PFSK-1 (cell line): ENCODE measurements around the gene BCL7B.

ENCODE experiments used
- FOXP2 ChIP-seq: optimal IDR thresholded peaks from 2 replicates; pipeline ENCODE3; 2011; ENCODE audit warnings: borderline replicate concordance, control low read depth, inconsistent platforms; ENCODE audit not compliant: insufficient read depth; ENCODE audit errors: extremely low read length, extremely low read depth
- POLR2AphosphoS5 ChIP-seq: IDR thresholded peaks from 2 replicates; pipeline ENCODE4 v1.6.1; 2012; ENCODE audit warnings: low read depth, mild to moderate bottlenecking, control low read depth, low read length, moderate library complexity
- SIN3A ChIP-seq: IDR thresholded peaks from 2 replicates; pipeline ENCODE4 v1.6.1; 2012; ENCODE audit warnings: mild to moderate bottlenecking, low read length, moderate library complexity, borderline replicate concordance; ENCODE audit not compliant: insufficient read depth
- TAF1 ChIP-seq: IDR thresholded peaks from 2 replicates; pipeline ENCODE4 v1.6.1; 2012; ENCODE audit warnings: low read length, control low read depth, borderline replicate concordance; ENCODE audit not compliant: insufficient read depth
- TF ChIP-seq, protein P1 (sequence below), 2 experiments: IDR thresholded peaks; 2 replicates each; pipeline versions ENCODE4 v1.6.1 to v1.8.0; 2011 to 2012; ENCODE audit warnings: low read depth in 2 of 2, low read length in 2 of 2, control low read depth in 1 of 2, inconsistent platforms in 1 of 2, mild to moderate bottlenecking in 1 of 2, moderate library complexity in 1 of 2; ENCODE audit not compliant: insufficient read depth in 1 of 2

The BCL7B gene

GRCh38 chr7:73565675-73566340 lies 8.3 kb upstream of the BCL7B start:
- TF ChIP-seq TAF1: no peak
- TF ChIP-seq SIN3A: no peak
- TF ChIP-seq FOXP2: no peak
- TF ChIP-seq, protein P1, sequence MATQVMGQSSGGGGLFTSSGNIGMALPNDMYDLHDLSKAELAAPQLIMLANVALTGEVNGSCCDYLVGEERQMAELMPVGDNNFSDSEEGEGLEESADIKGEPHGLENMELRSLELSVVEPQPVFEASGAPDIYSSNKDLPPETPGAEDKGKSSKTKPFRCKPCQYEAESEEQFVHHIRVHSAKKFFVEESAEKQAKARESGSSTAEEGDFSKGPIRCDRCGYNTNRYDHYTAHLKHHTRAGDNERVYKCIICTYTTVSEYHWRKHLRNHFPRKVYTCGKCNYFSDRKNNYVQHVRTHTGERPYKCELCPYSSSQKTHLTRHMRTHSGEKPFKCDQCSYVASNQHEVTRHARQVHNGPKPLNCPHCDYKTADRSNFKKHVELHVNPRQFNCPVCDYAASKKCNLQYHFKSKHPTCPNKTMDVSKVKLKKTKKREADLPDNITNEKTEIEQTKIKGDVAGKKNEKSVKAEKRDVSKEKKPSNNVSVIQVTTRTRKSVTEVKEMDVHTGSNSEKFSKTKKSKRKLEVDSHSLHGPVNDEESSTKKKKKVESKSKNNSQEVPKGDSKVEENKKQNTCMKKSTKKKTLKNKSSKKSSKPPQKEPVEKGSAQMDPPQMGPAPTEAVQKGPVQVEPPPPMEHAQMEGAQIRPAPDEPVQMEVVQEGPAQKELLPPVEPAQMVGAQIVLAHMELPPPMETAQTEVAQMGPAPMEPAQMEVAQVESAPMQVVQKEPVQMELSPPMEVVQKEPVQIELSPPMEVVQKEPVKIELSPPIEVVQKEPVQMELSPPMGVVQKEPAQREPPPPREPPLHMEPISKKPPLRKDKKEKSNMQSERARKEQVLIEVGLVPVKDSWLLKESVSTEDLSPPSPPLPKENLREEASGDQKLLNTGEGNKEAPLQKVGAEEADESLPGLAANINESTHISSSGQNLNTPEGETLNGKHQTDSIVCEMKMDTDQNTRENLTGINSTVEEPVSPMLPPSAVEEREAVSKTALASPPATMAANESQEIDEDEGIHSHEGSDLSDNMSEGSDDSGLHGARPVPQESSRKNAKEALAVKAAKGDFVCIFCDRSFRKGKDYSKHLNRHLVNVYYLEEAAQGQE (IDR thresholded peaks at IDR 0.05; ENCODE audit: insufficient read depth in 1 of 2, low read depth in 2 of 2, low read length in 2 of 2): no peak
- no peak for TF ChIP-seq POLR2AphosphoS5

DNA sequence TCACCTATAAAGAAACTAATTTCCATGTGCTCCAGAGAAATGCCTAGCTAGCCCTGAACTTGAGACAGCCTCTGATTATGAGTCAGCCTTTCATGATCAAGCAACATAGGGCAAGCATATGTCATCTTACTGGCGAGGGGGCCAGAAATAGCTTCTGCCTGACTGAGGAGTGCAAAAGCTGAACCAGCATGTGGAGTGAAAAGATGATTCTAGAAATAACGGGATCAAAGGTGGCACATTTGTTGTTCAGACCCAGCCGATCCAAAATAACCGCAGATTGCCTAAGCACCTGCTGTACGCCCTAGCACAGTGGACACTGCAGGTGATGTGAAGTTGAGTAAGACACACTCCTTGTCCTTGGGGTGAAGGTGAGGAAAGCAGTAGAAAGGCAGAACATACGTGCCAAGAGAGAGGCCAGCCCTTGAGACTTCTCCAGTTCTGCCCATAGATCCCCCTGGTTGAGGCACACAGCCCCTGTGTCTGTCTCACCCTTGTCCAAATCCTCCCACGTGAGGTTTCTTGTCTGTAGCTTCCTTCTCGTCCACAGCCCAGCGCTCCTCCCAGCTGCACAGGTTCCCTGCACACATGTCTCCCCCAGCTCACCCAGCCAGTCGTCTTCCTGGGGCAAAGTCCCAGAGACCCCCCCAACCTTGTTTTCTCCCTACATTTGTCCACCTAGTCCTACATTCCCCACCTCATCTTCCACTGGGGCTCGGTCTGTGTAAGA lies 2.8 kb upstream of the BCL7B start:
- TF ChIP-seq SIN3A (no peak), POLR2AphosphoS5 (no peak), TAF1 (no peak), FOXP2 (no peak)
- TF ChIP-seq, protein P1 (IDR thresholded peaks at IDR 0.05; ENCODE audit: insufficient read depth in 1 of 2, low read depth in 2 of 2, low read length in 2 of 2): no peak

- TF ChIP-seq POLR2AphosphoS5 (0 out of 2 replicates have a peak, but pooled peaks have one; percentile 61), FOXP2 (no peak), SIN3A (no peak)
- TF ChIP-seq, protein P1 (IDR thresholded peaks at IDR 0.05; ENCODE audit: insufficient read depth in 1 of 2, low read depth in 2 of 2, low read length in 2 of 2): no peak
These were observed 438 bp downstream of the BCL7B start for GRCh38 chr7:73557108-73557396.

DNA sequence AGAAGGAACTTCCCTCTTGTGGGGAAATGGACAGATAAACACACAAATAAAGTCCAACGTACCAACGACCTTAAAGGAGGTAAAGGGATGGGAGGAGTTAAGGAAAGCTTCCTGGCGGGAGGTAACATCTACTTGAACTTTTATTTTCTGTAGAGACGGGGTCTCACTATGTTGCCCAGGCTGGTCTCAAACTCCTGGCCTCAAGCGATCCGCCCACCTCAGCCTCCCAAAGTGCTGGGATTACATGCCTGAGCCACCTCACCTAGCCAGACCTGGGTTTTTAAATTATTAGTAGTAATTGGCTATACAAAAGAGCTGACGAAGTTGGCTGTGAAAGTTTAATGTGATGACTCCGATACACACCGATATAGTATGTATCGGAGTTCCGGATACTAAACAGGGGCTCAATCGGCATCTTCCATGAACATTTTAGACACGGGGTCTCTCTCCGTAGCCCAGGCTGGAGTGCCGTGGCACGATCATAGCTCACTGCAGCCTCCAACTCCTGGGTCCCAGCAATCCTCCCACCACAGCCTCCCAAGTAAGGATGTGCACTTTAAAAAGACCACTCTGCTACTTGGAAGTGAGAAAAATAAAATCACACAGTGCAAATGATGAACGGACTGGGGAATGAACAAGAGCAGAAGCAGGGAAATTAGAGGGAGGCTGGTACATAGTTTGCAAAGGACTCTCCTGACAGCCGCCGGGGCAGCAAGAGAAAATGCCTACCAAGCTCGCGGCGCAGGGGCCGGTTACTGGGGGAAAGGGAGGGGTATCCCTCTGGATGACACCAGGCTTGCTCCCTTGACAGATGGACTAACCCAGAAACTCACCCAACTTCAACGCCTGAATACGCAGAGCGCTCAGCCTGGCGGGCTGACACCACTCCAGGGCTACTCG lies 1.0 kb downstream of the BCL7B start:
- no peak for TF ChIP-seq TAF1
- TF ChIP-seq SIN3A: no peak

- no peak for TF ChIP-seq TAF1
- TF ChIP-seq FOXP2: no peak
- TF ChIP-seq SIN3A: no peak
- TF ChIP-seq, protein P1 (IDR thresholded peaks at IDR 0.05; ENCODE audit: insufficient read depth in 1 of 2, low read depth in 2 of 2, low read length in 2 of 2): no peak
- no peak for TF ChIP-seq POLR2AphosphoS5
These were observed 2.0 kb downstream of the BCL7B start for GRCh38 chr7:73555411-73555982.
